Fibroblast of skin of left quadriceps (primary cell): ENCODE data around the gene TMEM161B.
"Not testable (repeated sequence)": the region's sequence is repeated elsewhere in the genome, so short reads cannot be mapped to it uniquely, and the experiment has no call there.

ENCODE experiments used
- DNase-seq, 2 experiments: peaks; one replicate each; pipeline ENCODE4 v3.0.0-alpha.2; 2013; ENCODE audit warnings: low read depth in 2 of 2

TMEM161B gene

DNA sequence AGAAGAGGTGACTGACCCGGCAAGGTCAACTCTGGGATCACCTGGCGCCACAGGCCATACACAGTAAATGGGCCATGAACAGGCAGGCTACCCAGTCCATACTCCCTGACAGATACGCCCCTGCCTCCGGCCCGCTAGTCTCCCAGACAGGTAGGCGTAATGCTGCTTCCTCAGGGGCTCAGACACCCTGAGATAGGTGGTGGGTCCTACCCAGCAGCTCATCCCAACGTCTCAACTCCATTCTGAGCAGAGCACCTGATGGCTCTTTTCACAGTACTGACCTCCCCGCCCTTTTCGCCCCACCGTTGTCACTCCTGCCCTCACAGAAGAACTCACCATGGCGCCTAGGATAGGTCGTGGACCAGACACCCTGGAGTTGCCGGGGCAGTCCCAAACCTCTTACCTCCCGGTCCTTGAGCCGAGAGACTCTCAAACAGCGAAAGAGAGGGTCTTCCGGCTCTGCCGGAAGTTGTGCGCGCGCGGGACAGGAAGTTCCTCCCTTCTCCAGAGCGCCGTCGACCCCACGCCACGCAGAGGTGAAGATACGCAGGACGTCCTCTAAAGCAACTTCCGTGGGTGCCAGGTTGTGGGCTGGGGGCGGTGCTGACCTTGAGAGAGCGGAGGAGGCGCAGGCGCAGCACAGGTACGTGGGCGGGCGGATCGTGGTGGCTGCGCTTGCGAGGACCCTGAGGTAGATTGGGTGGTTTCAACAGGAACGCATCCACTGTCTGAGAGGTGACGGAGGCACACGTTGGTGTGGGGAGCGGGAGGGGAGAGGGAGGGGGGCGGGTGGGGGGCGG, at the start of gene TMEM161B:
Gene TMEM161B (minus strand): TSS at position 461 of the 800 bp plus-strand sequence. CDS start 122 bp downstream, at position 339.
- peak; percentile 72 to 73 for DNase-seq

DNA sequence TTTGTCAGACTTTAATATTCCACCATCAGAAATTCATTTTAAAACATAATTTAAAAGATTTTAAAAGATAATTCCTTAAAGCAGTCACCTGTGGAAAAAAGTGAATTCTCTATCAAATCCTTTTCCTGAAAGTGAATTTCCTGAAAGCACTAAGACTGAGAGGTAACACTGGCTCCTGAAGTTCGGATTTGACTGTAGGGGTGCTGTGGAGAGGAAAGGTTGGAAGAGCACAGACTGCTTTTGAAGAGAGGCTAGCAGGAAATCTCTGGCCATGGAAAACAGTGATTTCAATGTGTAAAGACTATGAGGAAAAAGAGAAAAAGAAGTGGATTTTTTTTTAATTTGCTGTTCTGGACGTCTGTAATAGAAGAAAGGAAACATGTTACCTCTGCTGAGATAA, 35.7 kb upstream of the TMEM161B start:
- no peak for DNase-seq

DNA sequence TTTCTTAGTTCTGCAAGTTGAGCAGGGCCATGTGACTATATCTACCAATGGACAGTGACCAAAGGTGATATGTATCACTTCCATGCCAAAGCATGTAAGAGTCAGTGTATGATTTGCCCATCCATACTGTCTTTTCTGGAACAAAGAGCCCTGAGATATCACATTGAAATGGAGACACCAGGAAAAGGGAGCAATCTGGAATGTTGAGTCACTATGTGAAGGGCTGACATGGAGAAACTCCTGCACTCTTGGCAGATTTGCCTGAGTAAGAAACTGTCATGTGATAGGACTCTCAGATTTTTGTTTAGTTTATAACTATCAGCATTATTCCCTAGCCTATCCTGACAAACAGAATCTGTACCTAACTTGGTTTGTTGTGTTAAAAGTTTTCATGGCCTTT, 29.8 kb upstream of the TMEM161B start:
- no peak for DNase-seq

DNA sequence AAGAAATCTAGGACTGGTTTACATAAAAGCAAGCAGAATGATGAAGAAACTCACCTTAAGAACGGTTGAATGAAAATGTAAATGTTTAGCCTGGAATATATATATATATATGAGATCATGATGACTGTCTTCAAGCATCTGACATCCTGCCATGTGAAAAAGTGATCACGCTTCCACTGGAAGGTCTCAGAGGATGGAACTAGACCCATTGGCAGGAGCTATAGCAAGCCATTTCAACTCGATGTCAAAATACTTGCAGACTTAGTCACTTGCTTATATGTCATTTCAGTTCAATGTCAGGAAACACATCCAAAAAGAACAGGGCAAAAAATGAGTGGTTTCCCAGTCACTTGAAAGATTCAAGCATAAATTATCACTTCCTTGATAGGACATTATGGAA, 22.2 kb upstream of the TMEM161B start:
- DNase-seq: no peak

DNA sequence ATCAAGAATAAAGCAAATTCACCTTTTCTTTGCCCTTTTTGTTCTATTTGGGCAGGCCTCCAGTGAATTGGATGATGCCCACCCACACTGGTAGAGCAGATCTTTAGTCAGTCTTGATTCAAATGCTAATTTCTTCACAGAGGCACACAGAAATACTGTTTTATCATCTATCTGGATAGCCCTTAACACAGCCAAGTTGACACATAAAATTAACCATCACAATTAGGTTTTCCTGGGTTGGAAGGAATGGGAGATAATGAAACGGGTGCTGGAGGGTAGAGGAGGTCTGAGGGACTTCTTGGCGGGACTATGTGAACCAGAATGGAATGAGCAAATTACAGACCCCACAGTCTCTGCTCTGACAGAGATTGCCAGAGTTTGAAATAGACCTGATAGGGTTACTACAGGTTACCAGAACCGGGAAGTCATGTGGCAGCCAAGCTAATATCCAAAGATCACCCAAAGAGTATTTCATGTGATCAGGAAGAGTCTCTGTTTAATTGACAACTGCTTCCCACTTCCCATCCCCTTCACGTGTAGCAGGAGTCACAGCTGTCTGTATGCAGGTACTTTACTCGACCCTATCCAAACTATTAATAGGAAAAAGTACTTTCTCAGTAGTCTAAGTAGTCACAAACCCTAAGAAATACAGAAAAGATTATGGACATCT, 20.0 kb upstream of the TMEM161B start:
- DNase-seq: no peak

DNA sequence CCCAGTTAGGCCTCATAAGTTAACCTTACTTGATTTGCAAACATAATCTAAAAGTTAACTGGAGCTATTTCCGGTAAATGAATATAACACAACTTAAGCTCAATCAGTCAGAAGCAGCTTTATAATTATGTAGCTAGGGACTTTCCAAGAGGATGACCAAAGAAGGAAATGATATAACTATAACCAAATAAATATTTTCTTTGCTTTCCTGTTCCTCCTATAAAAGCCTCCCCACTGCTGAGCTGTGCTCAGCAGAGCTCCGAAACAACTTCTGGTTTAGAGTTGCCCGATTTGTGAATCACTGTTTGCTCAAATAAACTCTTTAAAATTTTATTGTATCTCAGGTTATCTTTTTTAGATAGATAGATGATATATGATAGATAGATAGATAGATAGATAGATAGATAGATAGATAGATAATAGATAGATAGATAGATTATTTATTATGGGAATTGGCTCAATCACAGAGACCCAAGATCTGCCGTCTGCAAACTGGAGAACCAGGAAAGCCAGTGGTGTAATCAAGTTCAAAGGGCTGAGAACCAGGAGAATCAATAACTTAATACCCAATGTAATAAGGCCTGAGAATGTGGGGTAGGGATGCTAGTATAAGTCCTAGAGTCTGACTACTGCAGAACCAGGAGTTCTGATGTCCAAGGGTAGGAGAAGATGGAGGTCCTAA, 19.3 kb upstream of the TMEM161B start:
- DNase-seq: no peak

DNA sequence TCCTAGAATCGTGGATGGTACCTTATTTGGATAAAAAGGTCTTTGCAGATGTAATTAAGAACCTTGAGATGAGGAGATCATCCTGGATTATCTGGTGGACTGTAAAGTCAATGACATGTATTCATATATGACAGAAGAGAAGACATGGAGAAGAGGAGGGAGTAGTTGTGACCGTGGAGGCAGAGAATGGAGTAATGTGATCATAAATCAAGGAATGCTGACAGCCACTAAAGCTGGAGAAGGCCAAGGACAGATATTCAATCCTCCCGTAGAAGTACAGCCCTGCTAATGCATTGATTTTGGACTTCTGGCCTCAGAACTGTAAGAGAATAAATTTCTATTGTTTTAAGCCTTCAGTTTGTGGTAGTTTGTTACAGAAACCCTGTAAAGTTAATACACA, 18.7 kb upstream of the TMEM161B start:
- no peak for DNase-seq

DNA sequence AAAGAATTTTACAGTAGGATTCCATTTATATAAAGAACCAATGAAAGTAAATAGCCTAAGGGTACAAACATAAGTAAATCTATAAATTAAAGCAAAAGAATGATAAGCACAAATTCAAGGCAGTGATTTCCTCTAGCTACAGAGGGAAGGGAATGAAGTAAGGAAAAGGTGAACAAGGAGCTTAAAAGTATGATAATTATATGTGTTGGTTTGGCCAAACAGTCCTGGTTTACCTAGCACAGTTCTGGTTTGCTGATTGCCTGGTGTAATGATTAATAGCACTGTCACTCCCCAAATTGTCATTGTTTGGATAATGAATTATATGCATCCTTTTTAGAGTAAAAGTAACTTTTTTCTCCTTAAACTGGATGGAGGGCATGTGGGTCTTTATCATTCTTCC, 15.0 kb upstream of the TMEM161B start:
- no peak for DNase-seq

DNA sequence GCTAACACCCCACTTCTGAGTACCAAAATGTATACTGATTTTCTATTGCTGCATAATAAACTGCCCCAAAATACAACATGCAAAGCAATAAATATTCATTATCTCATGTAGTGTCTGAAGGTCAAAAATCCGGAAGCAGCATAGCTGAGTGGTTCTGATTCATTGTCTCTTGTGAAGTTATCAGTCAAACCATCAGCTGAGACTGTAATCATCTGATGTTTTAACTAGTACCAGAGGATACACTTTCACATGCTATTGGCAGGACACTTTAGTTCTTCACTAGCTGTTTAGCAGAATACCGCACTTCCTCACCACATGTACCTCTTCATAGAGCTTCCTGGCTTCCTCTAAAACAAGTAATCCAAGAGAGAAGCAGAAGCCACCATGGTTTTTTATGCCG, 12.7 kb upstream of the TMEM161B start:
- DNase-seq: no peak

DNA sequence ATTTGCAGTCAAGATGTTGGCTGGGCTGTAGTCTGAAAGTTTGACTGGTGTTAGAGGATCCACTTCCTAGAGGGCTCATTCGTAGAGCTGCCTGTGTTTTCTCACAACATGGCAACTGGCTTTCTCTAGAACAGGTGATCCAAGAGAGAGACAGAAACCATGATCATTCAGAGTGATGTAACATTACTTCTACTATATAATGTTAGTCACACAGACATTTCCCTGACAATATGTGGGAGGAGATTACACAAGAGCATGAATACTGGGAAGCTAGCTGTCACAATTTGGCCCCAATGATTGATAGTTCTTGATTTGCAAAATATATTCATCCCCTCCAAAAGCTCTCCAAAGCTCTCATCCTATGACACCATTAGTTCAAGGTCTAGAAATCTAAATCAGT, 10.9 kb upstream of the TMEM161B start:
- no peak for DNase-seq

DNA sequence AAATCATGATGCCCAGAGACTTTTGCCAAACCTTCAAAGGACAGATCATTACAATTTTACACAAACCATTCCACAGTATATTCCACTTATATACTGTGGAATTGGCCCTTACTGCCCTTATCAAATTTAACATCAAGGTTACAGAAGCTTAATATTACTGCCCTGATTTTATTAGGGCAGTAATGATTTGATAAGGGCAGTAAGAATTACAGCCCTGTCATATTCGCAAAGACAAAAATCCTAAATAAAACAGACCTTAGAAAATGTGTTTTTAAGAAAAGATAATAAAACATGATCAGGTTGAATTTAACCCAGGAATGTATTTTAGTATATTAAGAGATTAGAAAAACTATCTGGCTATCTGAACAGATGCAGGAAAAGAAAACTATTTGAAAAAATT, 7.7 kb upstream of the TMEM161B start:
- no peak for DNase-seq

DNA sequence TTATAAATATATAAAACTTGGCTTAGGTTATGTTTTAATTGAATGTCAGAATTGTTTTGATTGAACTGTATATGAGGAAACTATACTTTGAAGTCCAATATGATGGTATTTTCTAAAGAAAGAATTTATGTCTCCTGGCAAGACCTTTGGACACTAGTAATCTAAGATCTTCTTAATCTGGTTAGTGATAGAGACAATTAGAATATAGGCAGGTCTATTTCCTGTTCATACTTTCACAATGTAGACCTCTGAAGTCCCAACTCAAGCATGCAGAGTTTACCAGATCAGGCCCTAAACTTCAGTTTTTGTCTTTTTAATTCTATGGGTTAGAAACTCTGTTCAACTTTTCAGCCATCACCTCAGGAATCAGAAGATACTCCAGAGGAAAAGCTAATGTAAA, 6.9 kb upstream of the TMEM161B start:
- DNase-seq: no peak

DNA sequence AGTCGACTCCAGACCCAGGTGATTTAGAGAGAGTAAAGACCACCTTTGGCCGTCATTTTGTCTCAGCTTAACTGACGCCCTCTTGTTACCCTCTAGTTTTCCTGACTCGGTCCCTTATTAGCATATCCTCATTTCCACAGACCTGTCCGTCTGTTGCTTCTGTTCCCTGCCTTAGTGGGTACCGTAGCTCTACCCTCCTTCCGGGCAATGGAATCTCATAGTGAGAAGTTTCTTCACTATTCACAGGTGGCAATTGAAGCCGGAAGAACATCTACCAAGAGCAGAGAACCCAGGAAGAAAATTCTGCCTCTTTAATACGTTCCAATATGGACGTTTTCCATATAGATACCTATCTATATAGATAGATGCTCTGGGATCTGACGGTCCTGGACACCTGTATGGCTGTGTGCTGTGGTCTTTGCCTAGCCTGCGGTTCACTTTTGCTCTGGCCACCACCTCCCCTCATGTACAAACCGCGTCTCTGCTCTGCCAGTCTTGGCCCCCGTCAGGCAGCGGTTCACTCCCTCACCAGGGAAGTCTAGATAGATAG, 652 bp upstream of the TMEM161B start:
- DNase-seq: no peak

DNA sequence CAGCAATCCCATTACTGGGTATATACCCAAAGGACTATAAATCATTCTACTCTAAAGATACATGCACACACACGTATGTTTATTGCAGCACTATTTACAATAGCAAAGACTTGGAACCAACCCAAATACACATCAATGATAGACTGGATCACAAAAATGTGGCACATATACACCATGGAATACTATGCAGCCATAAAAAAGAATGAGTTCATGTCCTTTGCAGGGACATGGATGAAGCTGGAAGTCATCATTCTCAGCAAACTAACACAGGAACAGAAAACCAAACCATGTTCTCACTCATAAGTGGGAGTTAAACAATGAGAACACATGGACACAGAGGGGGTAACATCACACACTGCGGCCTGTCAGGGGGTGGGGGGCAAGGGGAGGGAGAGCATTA, 4.1 kb downstream of the TMEM161B start:
- not testable (repeated sequence) for DNase-seq

DNA sequence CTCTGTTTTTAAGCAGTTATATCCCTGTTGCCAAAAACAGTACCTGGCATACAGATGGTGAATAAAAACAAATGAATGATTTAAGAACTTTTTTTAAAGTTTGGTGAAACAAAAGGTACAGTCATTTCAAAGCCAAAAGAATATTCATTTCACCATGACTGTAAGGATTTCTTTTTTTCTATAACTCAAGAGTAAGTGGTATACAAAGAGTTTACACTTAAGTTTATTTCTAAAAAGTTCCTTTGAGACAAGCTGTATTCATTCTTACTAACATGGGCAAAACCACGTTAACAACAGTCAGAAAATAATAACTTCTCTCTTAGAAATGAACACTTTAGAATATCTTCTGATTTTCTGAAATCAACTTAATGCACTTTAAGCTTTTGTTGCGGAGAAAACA, 5.3 kb downstream of the TMEM161B start:
- no peak for DNase-seq

DNA sequence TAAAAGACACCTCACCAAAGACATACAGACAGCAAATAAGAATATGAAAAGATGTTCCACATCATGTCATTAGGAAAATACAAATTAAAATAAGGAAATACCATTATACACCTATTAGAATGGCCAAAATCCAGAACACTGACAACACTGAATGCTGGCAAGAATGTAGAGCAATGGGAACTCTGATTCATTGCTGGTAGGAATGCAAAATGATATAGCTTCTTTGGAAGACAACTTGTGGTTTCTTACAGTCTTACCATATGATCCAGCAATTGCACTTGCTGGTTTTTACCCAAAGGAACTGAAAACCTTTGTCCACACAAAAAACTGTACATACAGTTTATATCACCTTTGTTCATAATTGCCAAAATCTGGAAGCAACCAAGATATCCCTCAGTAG, 6.5 kb downstream of the TMEM161B start:
- DNase-seq: no peak

DNA sequence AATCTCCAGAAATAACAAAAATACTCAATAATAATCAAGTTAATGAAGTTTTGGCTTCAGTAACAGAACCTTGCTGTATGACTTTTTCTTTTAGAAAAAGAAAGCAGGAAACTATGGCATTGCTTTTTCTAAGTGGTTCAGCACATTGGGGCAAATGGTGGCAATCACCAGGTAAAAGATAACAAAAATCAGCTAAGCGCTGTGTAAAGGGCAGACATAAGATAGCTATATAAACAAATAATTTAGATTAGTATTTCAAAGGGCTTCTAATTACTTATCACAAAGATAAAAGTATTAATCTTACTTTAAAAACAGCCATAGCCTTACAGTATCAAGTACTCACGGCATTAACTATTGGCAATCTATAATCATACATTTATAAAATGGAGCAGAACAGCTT, 10.0 kb downstream of the TMEM161B start:
- no peak for DNase-seq

DNA sequence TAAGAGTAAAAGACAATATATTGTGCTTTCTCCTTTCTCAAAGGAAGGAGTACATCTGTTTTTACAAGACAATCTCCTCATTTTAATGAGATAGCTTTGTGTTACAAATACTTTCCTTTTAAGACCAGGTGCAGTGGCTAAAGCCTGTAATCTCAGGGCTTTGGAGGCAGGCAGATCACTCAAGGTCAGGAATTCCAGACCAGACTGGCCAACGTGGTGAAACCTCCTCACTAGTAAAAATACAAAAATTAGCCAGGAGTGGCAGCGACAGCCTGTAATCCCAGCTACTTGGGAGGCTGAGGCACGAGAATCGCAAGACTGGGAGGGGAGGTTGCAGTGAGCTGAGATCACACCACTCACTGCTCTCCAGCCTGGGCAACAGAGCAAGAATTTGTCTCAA, 11.8 kb downstream of the TMEM161B start:
- DNase-seq: no peak

DNA sequence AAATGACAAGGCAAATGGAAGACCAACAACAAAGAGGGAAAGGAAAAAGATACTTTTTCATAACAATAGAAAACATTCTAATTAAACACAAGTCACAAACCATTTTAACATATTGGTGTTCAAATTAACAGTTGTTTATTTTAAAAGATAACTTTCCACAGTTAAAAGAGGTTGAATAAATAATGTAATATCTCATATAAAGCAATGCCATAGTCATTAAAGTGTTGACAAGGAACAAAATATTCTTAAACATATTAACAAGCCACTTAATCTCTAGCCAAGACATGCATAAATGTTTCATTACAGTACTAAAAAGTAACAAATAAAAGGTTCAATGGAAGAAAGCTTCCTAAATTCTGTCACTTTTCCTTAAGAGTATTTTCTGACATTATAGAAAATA, 12.6 kb downstream of the TMEM161B start:
- no peak for DNase-seq

DNA sequence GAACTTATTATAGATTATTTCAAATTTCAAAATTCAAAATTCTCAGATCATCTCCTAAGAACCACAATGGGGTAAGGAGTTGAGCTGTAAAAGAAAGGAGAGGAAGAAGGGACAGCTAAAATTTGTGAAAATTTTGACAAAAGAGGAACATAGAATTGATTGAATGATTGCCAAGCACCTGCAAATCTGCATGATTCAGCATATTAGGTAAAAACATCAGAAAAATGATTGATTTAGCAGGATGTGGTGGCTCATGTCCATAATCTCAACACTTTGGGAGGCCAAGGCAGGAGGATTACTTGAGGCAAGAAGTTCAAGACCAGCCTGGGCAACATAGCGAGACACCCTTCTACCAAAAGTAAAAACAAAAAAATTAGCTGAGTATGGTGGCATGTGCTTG, 14.3 kb downstream of the TMEM161B start:
- no peak for DNase-seq

DNA sequence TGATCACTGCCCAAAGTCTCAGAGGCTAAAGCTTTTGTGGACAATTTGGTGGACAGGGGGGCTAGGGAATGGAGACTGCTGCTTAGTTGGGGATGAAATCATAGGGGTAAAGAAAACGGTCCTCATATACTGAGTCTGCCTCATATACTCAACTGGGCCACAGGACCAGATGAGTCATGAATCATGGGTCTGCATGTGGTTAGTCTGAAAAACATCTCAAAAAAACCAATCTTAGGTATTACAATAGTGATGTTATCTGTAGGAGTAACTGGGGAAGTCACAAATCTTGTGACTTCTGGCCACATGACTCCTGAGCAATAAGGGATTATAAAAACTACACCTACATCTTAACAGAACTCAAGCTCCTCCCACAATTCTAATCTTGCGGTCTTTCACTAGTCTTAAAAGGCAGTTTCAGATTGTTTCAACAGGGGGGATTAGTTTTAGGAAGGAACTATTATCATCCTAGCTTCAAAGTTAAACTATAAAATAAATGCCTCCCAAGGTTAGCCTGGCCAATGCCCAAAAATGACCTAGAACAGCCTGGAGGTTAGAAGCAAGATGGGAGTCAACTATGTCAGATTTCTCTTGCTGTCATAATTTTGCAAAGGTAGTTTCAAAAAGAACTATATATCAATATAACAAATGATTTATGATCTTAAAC, 17.5 kb downstream of the TMEM161B start:
- no peak for DNase-seq

DNA sequence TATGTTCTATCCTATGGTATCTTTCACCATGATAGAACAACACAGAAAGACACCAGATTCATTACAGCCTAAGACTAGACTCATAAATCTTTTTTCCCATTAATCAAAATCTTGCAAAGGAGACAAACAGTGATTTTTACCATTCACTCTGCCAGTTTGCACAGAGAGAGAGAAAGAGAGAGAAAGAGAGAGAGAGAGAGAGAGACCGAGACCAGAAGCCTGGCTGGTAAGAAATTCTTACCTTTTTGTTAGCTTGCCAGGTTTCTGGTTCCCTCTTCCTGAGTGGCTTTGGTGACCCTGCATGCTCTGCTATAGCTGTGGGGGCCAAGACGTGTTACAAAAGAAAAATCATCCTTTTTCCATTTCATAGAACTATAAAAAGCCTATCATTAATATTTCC, 18.6 kb downstream of the TMEM161B start:
- DNase-seq: no peak
